ENCODE data around the gene LRPPRC. TPM values are rescaled to one million over a fixed set of nuclear protein-coding genes. Genes with fewer than 3 reads are reported as not detected.

Gene LRPPRC
- total and polyA plus RNA-seq, 2 experiments from 2014 or later = 163 to 200 TPM

DNA sequence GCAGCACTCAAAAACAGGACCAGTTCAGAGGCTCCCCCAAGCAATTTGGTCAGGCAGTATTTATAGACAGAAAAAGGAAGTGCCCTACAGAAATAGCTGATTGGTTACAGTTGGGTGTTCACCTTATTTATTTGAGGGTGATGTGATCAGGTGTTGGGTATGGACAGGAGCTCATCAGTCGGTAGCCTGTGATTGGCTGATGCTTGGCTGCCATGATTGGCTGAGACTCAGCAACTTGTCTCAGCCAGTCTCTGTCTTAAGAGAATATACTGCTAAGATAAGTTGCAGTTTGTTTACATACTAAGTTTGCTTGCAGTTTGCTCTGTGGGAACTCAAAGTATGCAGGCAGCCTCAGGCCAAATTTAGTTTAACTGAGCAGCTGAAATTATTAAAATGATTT, 147.6 kb downstream of the LRPPRC start (continued):
- TF ChIP-seq, protein P1, sequence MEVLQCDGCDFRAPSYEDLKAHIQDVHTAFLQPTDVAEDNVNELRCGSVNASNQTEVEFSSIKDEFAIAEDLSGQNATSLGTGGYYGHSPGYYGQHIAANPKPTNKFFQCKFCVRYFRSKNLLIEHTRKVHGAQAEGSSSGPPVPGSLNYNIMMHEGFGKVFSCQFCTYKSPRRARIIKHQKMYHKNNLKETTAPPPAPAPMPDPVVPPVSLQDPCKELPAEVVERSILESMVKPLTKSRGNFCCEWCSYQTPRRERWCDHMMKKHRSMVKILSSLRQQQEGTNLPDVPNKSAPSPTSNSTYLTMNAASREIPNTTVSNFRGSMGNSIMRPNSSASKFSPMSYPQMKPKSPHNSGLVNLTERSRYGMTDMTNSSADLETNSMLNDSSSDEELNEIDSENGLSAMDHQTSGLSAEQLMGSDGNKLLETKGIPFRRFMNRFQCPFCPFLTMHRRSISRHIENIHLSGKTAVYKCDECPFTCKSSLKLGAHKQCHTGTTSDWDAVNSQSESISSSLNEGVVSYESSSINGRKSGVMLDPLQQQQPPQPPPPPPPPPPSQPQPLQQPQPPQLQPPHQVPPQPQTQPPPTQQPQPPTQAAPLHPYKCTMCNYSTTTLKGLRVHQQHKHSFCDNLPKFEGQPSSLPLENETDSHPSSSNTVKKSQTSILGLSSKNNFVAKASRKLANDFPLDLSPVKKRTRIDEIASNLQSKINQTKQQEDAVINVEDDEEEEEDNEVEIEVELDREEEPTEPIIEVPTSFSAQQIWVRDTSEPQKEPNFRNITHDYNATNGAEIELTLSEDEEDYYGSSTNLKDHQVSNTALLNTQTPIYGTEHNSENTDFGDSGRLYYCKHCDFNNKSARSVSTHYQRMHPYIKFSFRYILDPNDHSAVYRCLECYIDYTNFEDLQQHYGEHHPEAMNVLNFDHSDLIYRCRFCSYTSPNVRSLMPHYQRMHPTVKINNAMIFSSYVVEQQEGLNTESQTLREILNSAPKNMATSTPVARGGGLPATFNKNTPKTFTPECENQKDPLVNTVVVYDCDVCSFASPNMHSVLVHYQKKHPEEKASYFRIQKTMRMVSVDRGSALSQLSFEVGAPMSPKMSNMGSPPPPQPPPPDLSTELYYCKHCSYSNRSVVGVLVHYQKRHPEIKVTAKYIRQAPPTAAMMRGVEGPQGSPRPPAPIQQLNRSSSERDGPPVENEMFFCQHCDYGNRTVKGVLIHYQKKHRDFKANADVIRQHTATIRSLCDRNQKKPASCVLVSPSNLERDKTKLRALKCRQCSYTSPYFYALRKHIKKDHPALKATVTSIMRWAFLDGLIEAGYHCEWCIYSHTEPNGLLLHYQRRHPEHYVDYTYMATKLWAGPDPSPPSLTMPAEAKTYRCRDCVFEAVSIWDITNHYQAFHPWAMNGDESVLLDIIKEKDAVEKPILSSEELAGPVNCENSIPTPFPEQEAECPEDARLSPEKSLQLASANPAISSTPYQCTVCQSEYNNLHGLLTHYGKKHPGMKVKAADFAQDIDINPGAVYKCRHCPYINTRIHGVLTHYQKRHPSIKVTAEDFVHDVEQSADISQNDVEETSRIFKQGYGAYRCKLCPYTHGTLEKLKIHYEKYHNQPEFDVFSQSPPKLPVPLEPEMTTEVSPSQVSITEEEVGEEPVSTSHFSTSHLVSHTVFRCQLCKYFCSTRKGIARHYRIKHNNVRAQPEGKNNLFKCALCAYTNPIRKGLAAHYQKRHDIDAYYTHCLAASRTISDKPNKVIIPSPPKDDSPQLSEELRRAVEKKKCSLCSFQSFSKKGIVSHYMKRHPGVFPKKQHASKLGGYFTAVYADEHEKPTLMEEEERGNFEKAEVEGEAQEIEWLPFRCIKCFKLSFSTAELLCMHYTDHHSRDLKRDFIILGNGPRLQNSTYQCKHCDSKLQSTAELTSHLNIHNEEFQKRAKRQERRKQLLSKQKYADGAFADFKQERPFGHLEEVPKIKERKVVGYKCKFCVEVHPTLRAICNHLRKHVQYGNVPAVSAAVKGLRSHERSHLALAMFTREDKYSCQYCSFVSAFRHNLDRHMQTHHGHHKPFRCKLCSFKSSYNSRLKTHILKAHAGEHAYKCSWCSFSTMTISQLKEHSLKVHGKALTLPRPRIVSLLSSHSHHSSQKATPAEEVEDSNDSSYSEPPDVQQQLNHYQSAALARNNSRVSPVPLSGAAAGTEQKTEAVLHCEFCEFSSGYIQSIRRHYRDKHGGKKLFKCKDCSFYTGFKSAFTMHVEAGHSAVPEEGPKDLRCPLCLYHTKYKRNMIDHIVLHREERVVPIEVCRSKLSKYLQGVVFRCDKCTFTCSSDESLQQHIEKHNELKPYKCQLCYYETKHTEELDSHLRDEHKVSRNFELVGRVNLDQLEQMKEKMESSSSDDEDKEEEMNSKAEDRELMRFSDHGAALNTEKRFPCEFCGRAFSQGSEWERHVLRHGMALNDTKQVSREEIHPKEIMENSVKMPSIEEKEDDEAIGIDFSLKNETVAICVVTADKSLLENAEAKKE (CRISPR knock-in tag; IDR thresholded peaks at IDR 0.05) = no peak
- TF ChIP-seq, protein P2, sequence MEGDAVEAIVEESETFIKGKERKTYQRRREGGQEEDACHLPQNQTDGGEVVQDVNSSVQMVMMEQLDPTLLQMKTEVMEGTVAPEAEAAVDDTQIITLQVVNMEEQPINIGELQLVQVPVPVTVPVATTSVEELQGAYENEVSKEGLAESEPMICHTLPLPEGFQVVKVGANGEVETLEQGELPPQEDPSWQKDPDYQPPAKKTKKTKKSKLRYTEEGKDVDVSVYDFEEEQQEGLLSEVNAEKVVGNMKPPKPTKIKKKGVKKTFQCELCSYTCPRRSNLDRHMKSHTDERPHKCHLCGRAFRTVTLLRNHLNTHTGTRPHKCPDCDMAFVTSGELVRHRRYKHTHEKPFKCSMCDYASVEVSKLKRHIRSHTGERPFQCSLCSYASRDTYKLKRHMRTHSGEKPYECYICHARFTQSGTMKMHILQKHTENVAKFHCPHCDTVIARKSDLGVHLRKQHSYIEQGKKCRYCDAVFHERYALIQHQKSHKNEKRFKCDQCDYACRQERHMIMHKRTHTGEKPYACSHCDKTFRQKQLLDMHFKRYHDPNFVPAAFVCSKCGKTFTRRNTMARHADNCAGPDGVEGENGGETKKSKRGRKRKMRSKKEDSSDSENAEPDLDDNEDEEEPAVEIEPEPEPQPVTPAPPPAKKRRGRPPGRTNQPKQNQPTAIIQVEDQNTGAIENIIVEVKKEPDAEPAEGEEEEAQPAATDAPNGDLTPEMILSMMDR (conservative IDR thresholded peaks at IDR 0.05; ENCODE audit: low read depth in 2 of 2) = no peak
- no peak for TF ChIP-seq EZH2 (IDR thresholded peaks at IDR 0.05; ENCODE audit: low read depth, unreplicated experiment)
- TF ChIP-seq JUNB (IDR thresholded peaks at IDR 0.05; ENCODE audit: unreplicated experiment) = no peak
- no peak for TF ChIP-seq STAT1 (IDR thresholded peaks at IDR 0.05; ENCODE audit: unreplicated experiment)
- no peak for TF ChIP-seq EZH2phosphoT487 (IDR thresholded peaks at IDR 0.05; ENCODE audit: unreplicated experiment)
- no peak for TF ChIP-seq CREB1 (CRISPR knock-in tag; IDR thresholded peaks at IDR 0.05; ENCODE audit: low read depth)
- no peak for TF ChIP-seq ZNF331 (CRISPR knock-in tag; IDR thresholded peaks at IDR 0.05; ENCODE audit: low read depth)
- no peak for TF ChIP-seq POLR2AphosphoS5 (IDR thresholded peaks at IDR 0.05; ENCODE audit: low read depth)
- TF ChIP-seq, protein P3, sequence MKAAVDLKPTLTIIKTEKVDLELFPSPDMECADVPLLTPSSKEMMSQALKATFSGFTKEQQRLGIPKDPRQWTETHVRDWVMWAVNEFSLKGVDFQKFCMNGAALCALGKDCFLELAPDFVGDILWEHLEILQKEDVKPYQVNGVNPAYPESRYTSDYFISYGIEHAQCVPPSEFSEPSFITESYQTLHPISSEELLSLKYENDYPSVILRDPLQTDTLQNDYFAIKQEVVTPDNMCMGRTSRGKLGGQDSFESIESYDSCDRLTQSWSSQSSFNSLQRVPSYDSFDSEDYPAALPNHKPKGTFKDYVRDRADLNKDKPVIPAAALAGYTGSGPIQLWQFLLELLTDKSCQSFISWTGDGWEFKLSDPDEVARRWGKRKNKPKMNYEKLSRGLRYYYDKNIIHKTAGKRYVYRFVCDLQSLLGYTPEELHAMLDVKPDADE (IDR thresholded peaks at IDR 0.05) = no peak
